NCI-H2107 (cell line): ENCODE data around the gene SFTA2.
"Not testable (repeated sequence)": the region's sequence is repeated elsewhere in the genome, so short reads cannot be mapped to it uniquely, and the experiment has no call there.

Experiments
- DNase-seq: peaks from one replicate; lab custom pipeline; 2025; lab: John Stamatoyannopoulos, UW

The SFTA2 gene

GRCh38 chr6:30942338-30943060 is 10.5 kb upstream of the SFTA2 start:
- no peak for DNase-seq

GRCh38 chr6:30940361-30940986 is 8.5 kb upstream of the SFTA2 start, which contains the start of gene MUCL3:
MUCL3 (plus strand) TSS chr6:30940973; CDS start chr6:30941000, 27 bp downstream.
- DNase-seq, result no peak

GRCh38 chr6:30939473-30939872 is 7.5 kb upstream of the SFTA2 start:
- no peak for DNase-seq

- no peak for DNase-seq
These were observed 6.8 kb upstream of the SFTA2 start for GRCh38 chr6:30938730-30939129.

GRCh38 chr6:30937265-30937664 is 5.3 kb upstream of the SFTA2 start:
- no peak for DNase-seq

- no peak for DNase-seq
These were observed 3.0 kb upstream of the SFTA2 start for GRCh38 chr6:30935018-30935417.

- no peak for DNase-seq
These were observed 845 bp upstream of the SFTA2 start for GRCh38 chr6:30932665-30933365.

- no peak for DNase-seq
These were observed 698 bp downstream of the SFTA2 start for GRCh38 chr6:30931272-30931671.

GRCh38 chr6:30930506-30930905 is 1.5 kb downstream of the SFTA2 start:
- no peak for DNase-seq

GRCh38 chr6:30928677-30929076 is 3.3 kb downstream of the SFTA2 start:
- no peak for DNase-seq

GRCh38 chr6:30927080-30927479 is 4.9 kb downstream of the SFTA2 start:
- DNase-seq, result not testable (repeated sequence)

GRCh38 chr6:30926644-30927043 is 5.3 kb downstream of the SFTA2 start:
- no peak for DNase-seq

GRCh38 chr6:30924040-30924627 is 7.8 kb downstream of the SFTA2 start:
- not testable (repeated sequence) for DNase-seq

- no peak for DNase-seq
These were observed 9.5 kb downstream of the SFTA2 start for GRCh38 chr6:30922447-30922852.

- no peak for DNase-seq
These were observed 13.3 kb downstream of the SFTA2 start for GRCh38 chr6:30918670-30919069.

- no peak for DNase-seq
These were observed 14.5 kb downstream of the SFTA2 start for GRCh38 chr6:30917487-30917886.

- no peak for DNase-seq
These were observed 14.9 kb downstream of the SFTA2 start for GRCh38 chr6:30917041-30917440.

- no peak for DNase-seq
These were observed 16.4 kb downstream of the SFTA2 start for GRCh38 chr6:30915591-30915946.

- DNase-seq, result no peak
These were observed 16.9 kb downstream of the SFTA2 start for GRCh38 chr6:30914854-30915590.

GRCh38 chr6:30914076-30914853 is 17.7 kb downstream of the SFTA2 start, which contains the start of gene VARS2:
VARS2 (plus strand) TSS chr6:30914238; CDS start chr6:30914837, 599 bp downstream.
- peak; percentile 37 for DNase-seq

GRCh38 chr6:30913721-30914075 is 18.3 kb downstream of the SFTA2 start:
- DNase-seq, result no peak
